AG09309 (cell line): Measurements from ENCODE around the gene GTPBP8.

Experiments
- DNase-seq: peaks from one replicate; pipeline ENCODE4 v3.0.0-alpha.2; 2010; ENCODE audit warnings: low read depth
- H3K4me3 ChIP-seq: 2 replicates; pipeline ENCODE4 v1.5.1; 2011; ENCODE audit warnings: mild to moderate bottlenecking, low read depth, low read length, moderate library complexity; ENCODE audit not compliant: control insufficient read depth
- CTCF ChIP-seq: IDR thresholded peaks from 2 replicates; pipeline ENCODE4 v1.5.1; 2011; ENCODE audit warnings: mild to moderate bottlenecking, low read depth, low read length, inconsistent platforms; ENCODE audit not compliant: insufficient read depth, control insufficient read depth; ENCODE audit errors: missing control alignments

Gene GTPBP8

GRCh38 chr3:112990672-112991602 is at the start of gene GTPBP8:
GTPBP8 (plus strand) TSS chr3:112990984; CDS start chr3:112991000, 16 bp downstream.
- DNase-seq: peak; percentile 46
- peak; percentile 8 for TF ChIP-seq CTCF
- H3K4me3 ChIP-seq: peak within 1 kb of the TSS; percentile 97

GRCh38 chr3:112948346-112948838 is 42.4 kb upstream of the GTPBP8 start:
- TF ChIP-seq CTCF: no peak
- DNase-seq: no peak
- H3K4me3 ChIP-seq: no peak overlapping the region

- H3K4me3 ChIP-seq: no peak overlapping the region
- DNase-seq: no peak
- TF ChIP-seq CTCF: no peak
These were observed 34.4 kb upstream of the GTPBP8 start for GRCh38 chr3:112956351-112956750.

- DNase-seq: no peak
- no peak for TF ChIP-seq CTCF
- H3K4me3 ChIP-seq: no peak overlapping the region
These were observed 31.8 kb upstream of the GTPBP8 start for GRCh38 chr3:112958811-112959560.

GRCh38 chr3:112963683-112964082 is 27.1 kb upstream of the GTPBP8 start:
- DNase-seq: no peak
- TF ChIP-seq CTCF: no peak
- no peak overlapping the region for H3K4me3 ChIP-seq

GRCh38 chr3:112965656-112966055 is 25.1 kb upstream of the GTPBP8 start:
- TF ChIP-seq CTCF: no peak
- DNase-seq: no peak
- H3K4me3 ChIP-seq: no peak overlapping the region
